ENCODE measurements around the gene AKAP8L.
A peak's percentile ranks its signal among the peaks of the same experiment; 100 is the strongest.

The AKAP8L gene

DNA sequence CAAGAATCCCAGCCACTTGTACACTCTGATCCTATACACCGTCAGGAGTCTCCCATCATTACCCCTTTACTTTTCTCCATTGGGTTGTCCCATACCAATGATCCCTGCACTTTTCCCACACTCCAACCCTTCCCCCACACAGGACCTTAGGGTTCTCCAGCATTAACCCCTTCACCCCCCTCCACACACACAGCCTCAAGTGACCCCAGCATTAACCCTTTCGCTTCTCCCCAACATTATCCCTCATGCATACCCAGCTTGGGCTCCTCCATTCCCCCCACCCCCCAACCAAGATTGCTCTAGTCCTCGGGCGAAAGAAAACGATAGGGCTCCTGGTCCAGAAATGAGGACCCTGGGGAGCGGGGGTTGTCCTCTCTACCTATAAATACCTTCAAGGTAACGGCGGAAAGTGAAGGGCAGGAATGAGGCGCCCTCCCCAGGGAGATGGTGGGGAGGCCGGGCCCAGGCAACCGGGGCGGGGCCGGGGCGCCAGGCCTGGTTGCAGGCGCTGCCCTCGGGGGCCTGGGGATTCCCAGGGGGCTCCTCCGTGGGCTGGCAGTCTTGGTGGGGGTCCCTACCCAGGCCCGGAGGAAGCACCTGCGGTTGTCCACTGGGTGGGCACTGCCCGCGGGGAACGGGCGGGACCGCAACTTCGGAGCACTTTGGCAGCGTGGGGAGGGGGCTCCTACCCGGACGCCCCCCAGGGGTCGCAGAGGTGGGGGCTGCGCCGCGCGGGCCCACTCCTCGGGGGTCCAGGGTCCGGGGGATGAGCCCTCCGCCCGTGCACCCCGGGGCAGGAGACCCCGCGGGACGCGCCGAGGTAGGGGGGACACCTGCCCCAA is 30.2 kb upstream of the AKAP8L start:
- DNase-seq: peak in 2 of 3 experiments; percentile 32 to 34

DNA sequence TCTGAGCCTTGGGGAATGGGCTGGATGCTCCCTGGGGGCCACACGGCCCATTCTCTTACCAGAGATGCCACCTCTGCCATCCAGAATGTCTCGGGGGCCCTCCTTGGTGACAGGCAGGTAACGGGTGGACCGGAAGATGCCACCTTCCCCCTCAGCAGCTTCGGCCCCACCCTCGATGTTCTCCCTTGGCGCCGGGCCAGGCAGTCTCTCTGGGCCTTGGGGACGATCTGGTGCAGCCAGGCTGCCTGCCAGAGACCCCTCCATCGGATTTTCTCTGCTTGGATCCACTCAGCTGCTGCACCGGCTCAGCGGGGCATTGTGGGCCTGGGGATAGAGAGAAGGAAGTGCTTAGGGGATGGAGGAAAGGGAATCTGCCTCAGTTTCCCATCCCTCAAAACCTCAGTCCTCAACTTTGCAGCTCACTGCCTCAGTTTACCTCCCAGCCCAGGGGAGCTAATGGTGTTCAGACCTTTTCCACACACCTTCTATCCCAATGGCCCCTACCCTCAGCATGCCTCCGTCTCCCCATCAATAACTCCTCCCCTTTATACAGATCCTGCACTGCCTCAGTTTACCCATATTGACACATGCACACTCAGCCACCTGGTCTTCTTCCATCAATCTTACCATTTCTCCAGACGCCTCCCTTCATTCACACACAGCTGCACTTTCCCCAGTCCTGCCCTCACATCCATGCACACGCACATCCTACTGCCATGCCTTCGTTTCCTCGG is 29.4 kb upstream of the AKAP8L start:
- DNase-seq: no peak

DNA sequence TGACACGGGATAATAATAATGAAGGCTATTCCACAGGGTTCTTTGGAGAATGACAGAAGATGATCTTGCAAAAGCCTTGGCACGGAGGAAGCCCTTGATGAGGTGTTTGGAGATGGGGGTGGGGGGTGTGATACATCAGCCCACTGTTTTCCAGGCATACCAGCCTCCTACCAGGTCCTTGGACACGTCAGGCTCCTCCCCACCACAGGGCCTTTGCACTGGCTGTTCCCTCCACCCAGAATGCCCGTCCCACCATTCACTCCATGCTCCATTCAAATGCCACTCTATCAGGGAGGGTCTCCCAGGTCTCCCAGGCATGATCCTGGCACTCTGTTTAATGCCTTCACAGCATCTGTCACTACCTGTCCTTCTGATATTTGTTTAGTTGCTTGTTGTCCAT is 28.3 kb upstream of the AKAP8L start:
- DNase-seq: no peak

DNA sequence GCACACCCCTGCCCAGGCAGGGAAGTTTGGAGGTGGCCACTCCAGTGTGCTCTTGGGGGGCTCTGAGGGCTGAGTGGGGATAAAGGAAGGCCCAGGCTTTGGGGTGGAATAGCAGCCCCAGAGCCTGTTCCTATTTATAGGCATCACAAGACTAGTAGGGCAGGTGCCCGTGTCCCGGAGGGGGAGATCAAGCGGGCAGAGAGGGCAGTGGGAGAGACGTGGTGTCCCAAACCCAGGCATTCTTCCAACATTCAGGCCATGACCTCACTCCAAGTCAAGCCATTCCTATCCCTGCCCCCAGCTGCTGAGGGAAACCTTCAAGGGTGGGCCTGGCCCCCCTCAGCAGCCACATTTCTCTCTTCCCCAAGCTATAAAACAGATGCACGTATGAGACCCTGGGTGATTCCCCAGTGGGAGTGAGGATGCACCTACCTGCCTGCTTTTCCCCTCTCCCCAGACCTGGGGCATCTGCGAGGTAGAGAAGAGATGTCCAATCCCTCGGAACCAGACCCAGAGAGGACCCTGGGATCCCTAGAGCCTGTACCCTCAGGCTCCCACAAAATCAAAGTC is 27.1 kb upstream of the AKAP8L start:
- DNase-seq: no peak

DNA sequence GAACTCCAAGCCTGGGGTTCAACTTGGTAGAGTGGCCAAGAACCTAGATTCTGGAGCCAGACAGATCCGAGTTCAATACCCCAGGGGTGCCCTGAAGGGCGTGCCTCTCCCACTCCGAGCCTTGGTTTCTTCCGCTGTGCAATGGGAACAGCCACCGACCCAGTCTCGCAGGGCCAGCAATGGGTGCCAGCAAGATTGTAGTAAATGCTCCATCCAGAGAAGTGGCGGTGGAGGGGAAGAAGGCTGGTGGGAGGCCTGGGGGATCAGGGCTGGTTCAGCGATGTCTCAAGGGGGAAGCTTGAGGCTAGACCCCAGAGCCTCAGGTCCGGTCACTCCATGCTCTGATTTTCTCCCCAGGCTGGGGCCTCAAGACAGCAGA is 26.4 kb upstream of the AKAP8L start:
- no peak for DNase-seq

DNA sequence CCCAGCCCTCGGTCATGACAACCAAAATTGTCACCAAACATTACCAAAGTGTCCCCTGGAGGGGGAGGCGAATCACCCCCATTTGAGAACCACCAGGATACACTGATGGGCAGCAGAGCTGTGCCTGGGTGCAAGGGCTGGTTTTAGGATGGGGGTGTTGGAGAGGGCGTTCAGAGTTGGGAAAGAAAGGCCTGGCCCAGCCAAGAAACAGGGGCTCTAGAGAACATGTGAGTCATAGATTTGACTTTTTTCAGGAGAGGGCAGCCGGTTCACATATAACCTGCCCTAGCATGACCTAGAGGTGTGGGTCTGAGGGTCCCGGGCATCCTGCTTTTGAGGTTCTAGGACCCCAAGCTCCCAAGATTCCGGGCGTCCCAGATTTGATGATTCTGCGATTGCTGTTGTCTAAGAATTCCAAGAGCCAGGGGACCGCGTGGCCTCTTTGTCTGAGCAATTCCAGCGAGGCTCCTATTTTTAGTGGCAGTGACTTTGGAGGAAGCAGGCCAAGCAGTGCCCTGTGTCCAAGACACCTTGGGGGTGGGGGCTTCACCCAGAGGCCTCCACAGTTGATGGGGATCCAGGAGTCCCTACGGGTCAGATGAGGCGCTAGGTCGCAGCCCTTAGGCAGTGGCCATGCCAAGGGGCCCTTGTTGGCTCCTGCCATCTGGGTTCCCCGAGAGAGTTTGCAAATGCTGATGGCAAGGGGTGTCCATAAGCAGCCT is 25.9 kb upstream of the AKAP8L start:
- DNase-seq: no peak

DNA sequence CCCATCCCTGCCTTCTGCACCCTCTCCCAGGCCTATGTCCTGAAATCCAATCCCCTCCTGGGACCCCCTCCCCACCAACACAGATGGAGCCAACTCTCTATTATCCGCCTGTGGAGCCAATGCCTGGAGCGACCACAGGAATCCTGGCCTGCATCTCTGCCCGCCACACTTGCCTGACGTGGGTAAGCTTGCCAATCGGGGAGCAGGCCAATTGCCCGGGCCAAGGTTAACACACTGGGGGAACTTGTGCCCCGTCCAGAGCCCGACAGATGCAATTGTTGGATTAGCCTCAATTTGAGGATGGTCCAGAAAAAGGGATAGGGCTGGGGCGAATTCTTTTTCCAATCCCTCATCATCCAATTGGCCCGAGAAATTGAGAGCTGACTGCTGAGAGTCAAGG is 25.1 kb upstream of the AKAP8L start:
- no peak for DNase-seq

DNA sequence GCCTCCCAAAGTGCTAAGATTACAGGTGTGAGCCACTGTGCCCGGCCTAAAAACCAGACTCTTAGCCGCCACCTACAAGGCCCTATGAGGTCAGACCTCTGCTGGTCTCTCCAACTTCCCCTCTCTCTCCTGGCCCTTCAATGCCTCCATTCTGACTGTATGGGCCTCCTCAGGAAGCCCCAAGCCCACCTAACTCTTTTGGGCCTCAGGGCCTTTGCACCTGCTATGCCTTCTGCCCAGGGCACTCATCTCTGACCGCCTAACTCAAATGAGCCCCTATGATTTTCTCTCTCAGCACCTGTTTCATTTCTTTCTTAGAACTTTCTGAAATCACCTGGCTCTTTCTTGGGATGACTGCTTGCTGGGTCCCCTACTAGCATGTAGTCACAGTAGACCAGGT is 24.5 kb upstream of the AKAP8L start:
- DNase-seq: no peak

DNA sequence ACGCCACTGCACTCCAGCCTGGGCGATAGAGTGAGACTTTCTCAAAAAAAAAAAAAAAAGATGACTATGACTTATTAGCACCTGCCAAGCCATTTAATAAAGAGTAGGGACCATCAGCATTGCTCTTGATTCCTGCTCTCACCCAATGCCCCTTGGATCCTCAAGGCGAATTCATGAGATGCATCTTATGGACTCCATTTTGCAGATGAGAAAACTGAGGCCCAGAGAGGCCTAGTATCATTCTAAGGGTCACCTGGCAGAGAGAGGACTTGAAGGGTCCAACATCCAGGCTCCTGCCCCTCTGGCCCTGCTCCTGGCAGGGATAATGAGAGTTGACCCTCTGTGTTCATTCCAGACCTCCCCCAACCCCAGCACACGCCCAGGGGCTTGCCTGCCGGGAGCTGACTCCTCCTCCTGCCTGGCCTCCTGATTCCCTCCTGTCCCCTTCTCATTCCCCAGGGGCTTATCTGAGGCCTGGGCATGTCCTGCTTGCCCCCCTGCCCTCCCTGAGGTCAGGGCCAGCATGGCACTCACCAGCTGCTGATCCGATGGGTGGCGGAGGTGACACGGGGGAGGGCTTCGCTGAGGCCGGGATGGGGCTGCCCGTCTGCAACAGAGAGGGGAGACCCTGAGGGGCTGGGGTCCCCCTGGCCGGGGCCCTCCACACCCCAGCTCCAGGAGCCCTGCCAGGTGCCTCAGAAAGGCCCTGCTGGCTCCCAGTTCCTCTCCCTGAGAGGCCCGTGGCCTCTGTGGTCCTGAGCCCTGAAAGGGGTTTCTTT is 23.5 kb upstream of the AKAP8L start:
- no peak for DNase-seq

DNA sequence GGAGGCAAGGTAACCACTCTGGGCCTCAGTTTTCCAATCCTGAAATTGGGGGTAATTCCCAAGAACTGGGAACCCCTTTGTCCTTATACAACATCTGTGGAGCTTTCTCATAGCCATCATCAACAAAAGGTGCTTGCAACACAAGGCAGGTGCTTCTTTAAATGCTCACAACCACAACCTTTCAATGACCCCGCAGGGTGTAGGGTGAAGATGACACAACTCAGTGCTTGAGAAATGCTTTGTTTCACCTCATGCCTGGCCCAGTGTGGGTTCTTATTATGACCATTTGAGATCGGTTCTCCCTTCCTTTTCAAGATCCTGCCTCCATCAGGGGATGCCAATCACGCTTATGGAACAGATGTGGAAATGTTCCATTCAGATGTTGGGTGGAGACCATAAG is 22.5 kb upstream of the AKAP8L start:
- no peak for DNase-seq

DNA sequence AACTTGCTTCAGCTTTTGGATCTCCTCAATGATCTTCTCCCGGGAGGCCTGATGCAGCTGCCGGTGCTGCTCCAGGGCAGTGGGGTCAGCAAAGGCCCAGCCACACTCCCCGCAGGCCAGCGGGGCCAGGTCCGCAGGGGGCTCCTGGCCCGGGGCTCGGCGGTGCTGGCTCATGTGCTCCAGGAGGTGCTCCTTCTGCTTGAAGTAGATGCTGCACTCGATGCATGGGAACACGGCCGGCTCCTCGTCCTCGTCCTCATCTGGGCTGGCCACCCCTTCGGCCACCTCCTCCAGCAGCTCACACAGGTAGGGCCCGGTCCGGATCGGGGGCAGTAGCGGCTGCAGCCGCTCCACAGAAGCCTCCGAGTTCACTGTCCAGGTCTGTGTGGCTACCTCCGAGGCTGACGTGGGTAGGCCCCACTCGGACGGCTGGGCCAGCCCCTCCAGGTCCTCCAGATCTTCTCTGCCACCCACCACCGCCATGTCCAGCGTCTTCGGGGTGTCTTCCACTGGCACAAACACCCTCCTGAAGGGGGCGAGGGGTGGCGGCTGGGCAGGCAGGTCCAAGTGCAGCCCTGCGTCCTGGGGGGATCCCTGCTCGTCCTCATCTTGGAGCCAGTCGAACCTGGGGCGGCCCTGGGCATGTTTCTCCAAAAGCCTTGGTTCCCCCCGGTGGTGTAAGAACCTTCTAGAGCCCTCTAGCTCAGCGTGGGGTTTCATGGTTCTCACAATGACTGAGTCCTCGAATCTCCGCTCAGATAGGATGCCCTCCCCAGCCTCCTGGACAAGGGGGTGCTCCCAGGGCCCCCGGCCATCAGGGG is 21.2 kb upstream of the AKAP8L start:
- DNase-seq: no peak

DNA sequence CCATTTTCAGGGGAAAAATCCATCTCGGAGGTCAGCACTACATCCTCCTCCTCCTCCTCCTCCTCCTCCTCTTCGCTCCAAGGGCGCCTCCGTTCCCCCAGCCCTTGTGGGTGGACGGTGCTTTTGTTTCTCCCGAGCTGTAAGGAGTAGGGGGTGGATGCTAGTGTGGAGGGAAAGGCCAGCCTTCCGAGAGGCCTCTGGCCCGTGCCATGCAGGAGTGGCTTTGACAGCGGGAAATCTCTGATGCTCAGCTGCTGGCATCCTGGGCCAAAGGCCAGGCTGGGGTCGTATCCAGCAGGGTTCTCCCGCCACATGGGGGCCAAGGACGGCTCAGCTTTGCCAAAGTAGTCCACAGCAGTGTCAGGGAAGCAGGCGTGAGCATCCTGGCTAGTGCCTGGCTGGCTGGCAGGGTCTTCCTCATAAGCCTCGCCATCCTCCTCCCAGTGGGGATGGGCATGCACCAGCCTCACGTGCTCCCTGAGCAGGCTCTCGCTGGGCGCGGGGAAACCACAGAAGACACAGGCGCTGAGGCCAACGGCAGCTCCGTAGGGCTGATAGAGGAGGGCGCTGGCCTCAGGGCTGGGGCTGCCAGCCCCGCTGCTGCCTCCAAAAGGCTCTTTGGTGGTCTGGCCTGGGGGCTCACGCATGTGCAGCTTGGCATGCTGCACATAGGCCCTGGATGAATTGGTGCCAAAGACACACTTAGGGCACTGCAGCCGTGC is 20.5 kb upstream of the AKAP8L start:
- DNase-seq: no peak

DNA sequence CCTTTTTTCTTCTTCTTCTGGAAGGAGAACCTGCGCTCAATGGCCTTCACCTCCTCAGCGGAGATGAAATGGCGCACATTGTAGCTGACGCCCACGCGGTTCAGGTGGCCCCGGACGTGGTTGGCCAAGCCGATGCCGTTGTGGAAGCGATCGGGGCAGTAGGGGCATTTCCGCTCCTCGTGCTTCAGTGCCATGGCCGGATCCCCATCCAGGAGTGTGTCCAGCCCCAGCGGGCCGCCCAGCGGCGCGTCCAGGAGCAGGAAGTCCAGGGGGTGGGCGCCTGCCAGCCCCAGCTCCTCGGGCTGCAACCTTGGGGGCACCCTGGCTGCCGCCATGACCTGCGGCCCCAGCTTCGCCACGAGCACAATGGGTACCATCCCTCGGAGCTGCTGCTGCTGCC is 19.8 kb upstream of the AKAP8L start:
- DNase-seq: no peak

DNA sequence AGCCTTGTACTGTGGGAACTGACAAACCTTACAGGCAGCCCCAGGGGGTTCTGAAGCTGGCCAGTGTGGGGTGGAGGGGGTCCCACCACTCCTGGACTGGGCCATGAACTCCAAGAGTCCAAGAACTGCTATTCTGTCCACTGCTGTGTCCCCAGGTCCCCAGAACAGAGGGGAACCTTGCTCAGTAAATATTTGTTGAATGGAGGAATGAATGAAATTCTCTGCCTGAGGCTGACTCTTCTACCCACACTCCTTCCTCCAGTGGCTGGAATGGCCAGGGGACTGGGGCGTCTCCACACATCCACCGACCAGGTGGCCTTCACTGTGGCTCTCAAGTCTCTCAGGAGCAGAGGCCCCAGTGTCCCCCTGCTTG is 19.3 kb upstream of the AKAP8L start:
- no peak for DNase-seq

DNA sequence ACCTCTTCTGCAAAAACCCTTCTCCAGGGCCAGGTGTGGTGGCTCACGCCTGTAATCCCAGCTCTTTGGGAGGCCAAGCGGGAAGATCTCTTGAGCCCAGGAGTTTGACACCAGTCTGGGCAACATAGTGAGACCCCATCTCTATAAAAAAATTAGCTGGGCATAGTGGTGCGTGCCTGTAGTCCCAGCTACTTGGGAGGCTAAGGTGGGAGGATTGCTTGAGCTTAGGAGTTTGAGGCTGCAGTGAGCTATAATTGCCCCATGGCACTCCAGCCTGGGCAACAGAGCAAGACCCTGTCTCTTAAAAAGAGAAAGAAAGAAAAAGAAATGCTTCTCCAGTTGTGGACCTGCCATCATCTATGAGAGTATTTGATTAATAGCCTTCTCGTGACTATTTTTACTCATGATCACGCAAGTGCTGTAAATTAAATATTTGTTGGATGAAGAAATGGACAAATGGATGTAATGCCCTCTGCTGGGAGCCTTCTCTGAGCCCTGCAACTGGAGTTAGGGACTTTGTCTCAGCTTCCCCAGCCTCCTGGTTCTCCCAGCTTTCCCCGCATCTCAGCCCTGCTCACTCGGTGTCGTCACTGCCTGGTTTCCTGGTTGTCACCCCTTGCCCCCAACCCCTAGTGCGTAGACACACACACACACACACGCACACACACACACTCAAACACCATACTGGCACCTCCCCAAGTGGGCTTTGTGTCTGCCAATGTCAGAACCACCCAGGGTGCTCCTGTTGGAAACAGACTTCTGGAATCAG is 18.8 kb upstream of the AKAP8L start:
- no peak for DNase-seq

DNA sequence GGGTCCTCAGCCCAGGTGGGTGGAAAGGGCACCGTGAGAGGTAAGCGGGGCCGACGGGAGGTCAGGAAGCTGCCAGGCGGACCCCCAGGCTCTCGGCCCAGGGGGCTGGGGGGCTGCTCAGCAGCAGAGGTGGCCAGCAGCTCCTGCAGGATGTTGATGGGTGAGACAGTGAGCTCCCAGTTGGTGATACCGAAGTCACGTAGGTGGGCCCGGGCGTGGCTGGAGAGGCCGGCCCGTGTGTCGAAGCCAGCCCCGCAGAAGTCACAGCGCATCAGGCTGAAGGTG is 18.0 kb upstream of the AKAP8L start:
- DNase-seq: no peak

DNA sequence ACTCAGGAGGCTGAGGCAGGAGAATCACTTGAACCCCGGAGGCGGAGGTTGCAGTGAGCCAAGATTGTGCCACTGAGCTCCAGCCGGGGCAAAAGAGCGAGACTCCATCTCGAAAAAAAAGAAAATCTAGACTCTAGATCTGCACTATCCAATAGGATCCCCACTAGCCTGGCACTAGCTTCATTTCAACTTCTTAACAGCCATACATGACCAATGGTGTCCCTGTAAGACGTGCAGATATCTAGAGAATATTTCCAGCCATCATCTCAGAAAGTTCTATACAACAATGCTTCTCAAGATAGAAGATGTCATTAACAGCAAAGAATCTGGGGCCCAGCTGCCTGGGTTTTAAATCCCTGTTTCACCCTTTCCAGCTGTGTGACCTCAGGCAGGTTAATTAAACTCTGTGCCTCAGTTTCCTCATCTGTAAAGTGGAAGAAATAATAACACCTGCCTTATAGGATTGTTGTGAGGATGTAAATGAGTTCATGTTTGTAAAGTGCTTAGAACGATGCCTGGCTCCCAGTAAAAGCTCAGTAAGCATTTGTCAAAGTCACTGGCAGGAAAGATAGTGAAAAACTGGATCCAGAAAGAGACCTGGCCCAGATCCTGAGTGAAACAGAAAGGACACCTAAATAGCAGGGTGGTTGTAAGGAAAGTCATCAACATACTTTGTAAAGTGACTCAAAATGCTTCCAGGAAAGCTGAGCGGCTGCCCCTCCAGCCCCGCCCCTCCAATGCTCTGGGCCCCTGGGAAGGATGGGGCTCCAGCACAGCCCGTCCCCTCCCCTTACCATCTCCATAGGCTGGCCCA is 17.4 kb upstream of the AKAP8L start:
- no peak for DNase-seq

DNA sequence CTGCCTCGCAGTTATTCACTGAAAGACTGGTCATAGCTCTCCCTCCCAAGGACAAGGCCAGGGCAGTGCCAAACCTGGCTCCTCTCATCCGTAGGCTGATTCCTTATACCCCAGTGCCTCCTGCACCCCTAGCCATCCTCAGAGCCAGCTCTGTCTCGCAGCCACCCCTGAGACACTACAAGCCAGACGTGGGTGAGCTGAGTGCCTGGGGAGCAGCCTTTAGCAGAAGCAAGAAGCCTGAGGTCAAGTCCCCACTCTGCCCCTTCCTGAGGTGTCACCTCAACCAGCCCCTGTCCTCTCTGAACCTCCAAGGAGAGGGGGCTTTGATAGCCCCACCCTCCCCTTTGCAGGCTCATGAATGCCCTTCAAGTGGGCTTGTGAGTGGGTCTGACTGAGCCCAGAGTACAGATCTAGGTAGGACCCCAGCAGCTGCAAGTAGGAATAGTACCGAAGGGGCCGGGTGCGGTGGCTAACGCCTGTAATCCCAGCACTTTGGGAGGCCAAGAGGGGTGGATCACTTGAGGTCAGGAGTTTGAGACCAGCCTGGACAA is 14.8 kb upstream of the AKAP8L start:
- DNase-seq: no peak

Measured in NCI-H1417 (cell line).